Brain microvascular endothelial cell (primary cell): Measurements from ENCODE around the gene COPS3.

Experiments used
- DNase-seq: peaks from one replicate; pipeline ENCODE4 v3.0.0-alpha.2; 2020
- H3K27ac ChIP-seq: fragments of 250-450 bp; sonication (Bioruptor Pico); 2 replicates; pipeline ENCODE4 v1.5.1; 2020; ENCODE audit warnings: mild to moderate bottlenecking, moderate library complexity
- H3K27me3 ChIP-seq: fragments of 250-450 bp; sonication (Bioruptor Pico); replicated peaks from 2 replicates; pipeline ENCODE4 v1.5.1; 2020; ENCODE audit warnings: mild to moderate bottlenecking
- H3K36me3 ChIP-seq: fragments of 250-450 bp; sonication (Bioruptor Pico); replicated peaks from 2 replicates; pipeline ENCODE4 v1.5.1; 2020; ENCODE audit warnings: mild to moderate bottlenecking
- H3K4me3 ChIP-seq: 2 replicates; pipeline ENCODE4 v1.5.1; 2011; ENCODE audit warnings: low read depth, mild to moderate bottlenecking, control low read depth, low read length, moderate library complexity
- in situ Hi-C: cut with HindIII; loops from 2 replicates; pipeline ENCODE4 v1.10.0; 2017; ENCODE audit warnings: low sequenced_read_pairs, low pct_ligation_motif_present
- TF ChIP-seq, protein P1 (sequence below): IDR thresholded peaks from 2 replicates; pipeline ENCODE4 v1.5.1; 2011; ENCODE audit warnings: low read depth, mild to moderate bottlenecking, moderate library complexity, low read length, control low read depth, inconsistent platforms; ENCODE audit errors: missing control alignments

Gene COPS3

GRCh38 chr17:17229416-17230384, 51.3 kb downstream of the COPS3 start:
- in situ Hi-C loops: no loop called here
- H3K4me3 ChIP-seq: no peak overlapping the region
- H3K27ac ChIP-seq: no peak overlapping the region
- no peak for DNase-seq
- peaks cover 70% of the 10 kb centered on the region for H3K36me3 ChIP-seq
- TF ChIP-seq, protein P1, sequence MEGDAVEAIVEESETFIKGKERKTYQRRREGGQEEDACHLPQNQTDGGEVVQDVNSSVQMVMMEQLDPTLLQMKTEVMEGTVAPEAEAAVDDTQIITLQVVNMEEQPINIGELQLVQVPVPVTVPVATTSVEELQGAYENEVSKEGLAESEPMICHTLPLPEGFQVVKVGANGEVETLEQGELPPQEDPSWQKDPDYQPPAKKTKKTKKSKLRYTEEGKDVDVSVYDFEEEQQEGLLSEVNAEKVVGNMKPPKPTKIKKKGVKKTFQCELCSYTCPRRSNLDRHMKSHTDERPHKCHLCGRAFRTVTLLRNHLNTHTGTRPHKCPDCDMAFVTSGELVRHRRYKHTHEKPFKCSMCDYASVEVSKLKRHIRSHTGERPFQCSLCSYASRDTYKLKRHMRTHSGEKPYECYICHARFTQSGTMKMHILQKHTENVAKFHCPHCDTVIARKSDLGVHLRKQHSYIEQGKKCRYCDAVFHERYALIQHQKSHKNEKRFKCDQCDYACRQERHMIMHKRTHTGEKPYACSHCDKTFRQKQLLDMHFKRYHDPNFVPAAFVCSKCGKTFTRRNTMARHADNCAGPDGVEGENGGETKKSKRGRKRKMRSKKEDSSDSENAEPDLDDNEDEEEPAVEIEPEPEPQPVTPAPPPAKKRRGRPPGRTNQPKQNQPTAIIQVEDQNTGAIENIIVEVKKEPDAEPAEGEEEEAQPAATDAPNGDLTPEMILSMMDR: no peak
- H3K27me3 ChIP-seq: no peaks in the 10 kb centered on the region

DNA sequence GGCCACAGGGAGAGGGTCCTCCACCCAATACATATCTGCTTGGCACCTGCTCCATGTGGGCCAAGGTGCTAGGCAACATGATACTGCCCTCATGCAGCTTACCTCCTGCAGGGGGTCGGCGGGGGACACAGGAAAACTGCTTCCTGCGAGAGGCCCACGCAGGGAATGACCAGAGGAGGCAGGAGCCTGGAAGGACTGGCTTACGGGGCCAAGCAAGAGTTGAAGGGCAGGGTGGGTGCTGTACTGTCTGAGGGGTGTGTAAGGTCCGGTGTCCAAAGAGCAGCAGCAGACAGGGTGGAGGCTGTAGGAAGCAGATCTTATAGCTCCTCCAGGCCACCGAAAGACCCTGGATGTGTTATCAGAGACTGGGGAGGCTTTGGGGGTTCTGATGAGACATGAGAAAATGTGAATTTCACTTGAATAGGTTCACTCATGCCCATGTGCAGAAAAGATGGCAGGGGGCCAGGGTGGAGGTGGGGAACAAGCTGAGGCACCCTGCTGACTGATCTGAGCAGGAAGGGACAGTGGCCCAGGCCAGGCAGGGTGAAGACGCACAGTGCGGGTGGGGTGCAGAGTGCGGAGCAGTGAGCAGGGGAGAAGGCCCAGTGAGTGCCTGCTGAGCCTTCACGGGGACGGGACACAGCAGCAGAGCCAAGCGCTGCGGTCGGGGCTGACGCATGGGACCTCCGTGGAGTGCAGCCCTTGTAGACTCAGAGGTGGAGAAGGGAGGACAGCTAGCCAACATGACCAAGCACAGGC, 52.3 kb downstream of the COPS3 start:
- no peak for DNase-seq
- Histone ChIP-seq H3K27ac (no peak overlapping the region), H3K4me3 (no peak overlapping the region), H3K27me3 (no peaks in the 10 kb centered on the region), H3K36me3 (peaks cover 80% of the 10 kb centered on the region)
- TF ChIP-seq, protein P1: no peak
- in situ Hi-C loops: no loop called here

- Histone ChIP-seq H3K4me3 (no peak overlapping the region), H3K27ac (no peak overlapping the region), H3K27me3 (no peaks in the 10 kb centered on the region), H3K36me3 (peaks cover 88% of the 10 kb centered on the region)
- DNase-seq: no peak
- TF ChIP-seq, protein P1: no peak
- in situ Hi-C loops: no loop called here
Observed at GRCh38 chr17:17227608-17228520, 53.2 kb downstream of the COPS3 start.

GRCh38 chr17:17226451-17227265, 54.4 kb downstream of the COPS3 start:
- TF ChIP-seq, protein P1: no peak
- Histone ChIP-seq H3K27me3 (no peaks in the 10 kb centered on the region), H3K27ac (no peak overlapping the region), H3K4me3 (no peak overlapping the region), H3K36me3 (peaks cover 91% of the 10 kb centered on the region)
- in situ Hi-C loops: no loop called here
- no peak for DNase-seq

- Histone ChIP-seq H3K27me3 (no peaks in the 10 kb centered on the region), H3K27ac (no peak overlapping the region), H3K36me3 (peaks cover 93% of the 10 kb centered on the region), H3K4me3 (no peak overlapping the region)
- in situ Hi-C loops: no loop called here
- DNase-seq: no peak
- TF ChIP-seq, protein P1: no peak
Observed at GRCh38 chr17:17225901-17226300, 55.1 kb downstream of the COPS3 start.
